RWPE1 (cell line): ENCODE results near the gene FLT1.

Experiments used
- CTCF ChIA-PET: fragments of 350-600 bp; sonication (Branson Sonifier 250); formaldehyde crosslinking; extraction: SDS; loops from one replicate; lab custom pipeline; 2021; lab: Yijun Ruan, JAX
- POLR2A ChIA-PET: fragments of 400-600 bp; formaldehyde crosslinking; extraction: SDS; loops from one replicate; lab custom pipeline; 2020; ENCODE audit warnings: antibody characterized with exemption; ENCODE audit not compliant: low non-redundant PET; lab: Yijun Ruan, JAX
- DNase-seq: peaks from one replicate; pipeline ENCODE4 v3.0.0; 2012; ENCODE audit warnings: low spot score
- H3K27ac ChIP-seq: fragments of 450-650 bp; 2 replicates; pipeline ENCODE4 v1.5.1; 2017
- CTCF ChIP-seq: fragments of 450-650 bp; conservative IDR thresholded peaks from 2 replicates; pipeline ENCODE4 v1.5.1; 2017; ENCODE audit warnings: low read depth, mild to moderate bottlenecking

Gene FLT1

GRCh38 chr13:28322256-28322905 is 172.5 kb downstream of the FLT1 start:
- H3K27ac ChIP-seq, result no peak overlapping the region
- no peak for TF ChIP-seq CTCF
- ChIA-PET POLR2A (no interaction called here), CTCF (interaction anchor here (0.6 kb wide), 2 partner anchors 76 to 781 kb away, joined by 3 to 4 read pairs; no protein-coding TSS in a partner anchor)
- no peak for DNase-seq

- H3K27ac ChIP-seq, result no peak overlapping the region
- no peak for TF ChIP-seq CTCF
- DNase-seq, result no peak
- ChIA-PET CTCF (interaction anchor here (0.8 kb wide), 1 partner anchor 372 kb away, joined by 4 read pairs; no protein-coding TSS in a partner anchor), POLR2A (no interaction called here)
These were observed 173.2 kb downstream of the FLT1 start for GRCh38 chr13:28321756-28322155.

GRCh38 chr13:28320884-28321574 is 173.9 kb downstream of the FLT1 start:
- ChIA-PET CTCF (interaction anchor here (0.8 kb wide), 1 partner anchor 372 kb away, joined by 4 read pairs; no protein-coding TSS in a partner anchor), POLR2A (no interaction called here)

GRCh38 chr13:28320209-28320608 is 174.7 kb downstream of the FLT1 start:
- TF ChIP-seq CTCF, result no peak
- CTCF ChIA-PET, result no interaction called here
- POLR2A ChIA-PET, result no interaction called here
- no peak for DNase-seq
- H3K27ac ChIP-seq, result no peak overlapping the region

More at GRCh38 chr13:28320884-28321574, 173.9 kb downstream of the FLT1 start:
- no peak overlapping the region for H3K27ac ChIP-seq
- DNase-seq, result no peak
- TF ChIP-seq CTCF, result no peak

- H3K27ac ChIP-seq, result no peak overlapping the region
- ChIA-PET POLR2A (no interaction called here), CTCF (interaction anchor here (0.7 kb wide), 1 partner anchor 98 kb away, joined by 3 read pairs; no protein-coding TSS in a partner anchor)
- DNase-seq, result no peak
- no peak for TF ChIP-seq CTCF
These were observed 175.4 kb downstream of the FLT1 start for GRCh38 chr13:28319528-28319927.

GRCh38 chr13:28318496-28318895 is 176.4 kb downstream of the FLT1 start:
- ChIA-PET POLR2A (no interaction called here), CTCF (no interaction called here)
- TF ChIP-seq CTCF, result no peak
- DNase-seq, result no peak
- H3K27ac ChIP-seq, result no peak overlapping the region
